ENCODE data around the gene SLC29A3. TPM values are rescaled to one million over a fixed set of nuclear protein-coding genes. Genes with fewer than 3 reads are reported as not detected.

The SLC29A3 gene
- total RNA-seq, 2 donors from 2014 or later, result 3.2 to 5.9 TPM

DNA sequence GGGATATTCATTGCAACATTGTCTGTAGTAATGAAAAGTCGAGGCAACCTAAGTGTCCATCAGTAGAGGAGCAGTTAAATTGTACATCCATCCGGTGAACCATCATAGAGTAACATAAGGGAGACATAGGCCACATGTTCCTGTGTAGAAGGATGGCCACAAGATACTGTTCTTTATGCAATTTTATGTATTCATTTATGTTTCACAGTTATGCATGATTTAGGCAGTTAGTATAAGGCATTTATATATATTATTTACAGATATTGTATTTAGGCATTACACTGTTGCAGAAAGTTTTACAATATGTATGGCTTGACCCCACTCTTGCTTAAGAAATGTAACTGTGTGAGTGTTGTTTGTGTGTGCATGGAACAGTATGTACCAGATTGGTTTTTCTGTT is 41.7 kb downstream of the SLC29A3 start:
- no peak overlapping the region for H3K4me3 ChIP-seq
- no peaks in the 10 kb centered on the region for H3K27me3 ChIP-seq (replicated peaks; ENCODE audit: insufficient read depth)
- H3K9me3 ChIP-seq, result no peaks in the 10 kb centered on the region
- no peak overlapping the region for H3K27ac ChIP-seq
- TF ChIP-seq, protein P1, sequence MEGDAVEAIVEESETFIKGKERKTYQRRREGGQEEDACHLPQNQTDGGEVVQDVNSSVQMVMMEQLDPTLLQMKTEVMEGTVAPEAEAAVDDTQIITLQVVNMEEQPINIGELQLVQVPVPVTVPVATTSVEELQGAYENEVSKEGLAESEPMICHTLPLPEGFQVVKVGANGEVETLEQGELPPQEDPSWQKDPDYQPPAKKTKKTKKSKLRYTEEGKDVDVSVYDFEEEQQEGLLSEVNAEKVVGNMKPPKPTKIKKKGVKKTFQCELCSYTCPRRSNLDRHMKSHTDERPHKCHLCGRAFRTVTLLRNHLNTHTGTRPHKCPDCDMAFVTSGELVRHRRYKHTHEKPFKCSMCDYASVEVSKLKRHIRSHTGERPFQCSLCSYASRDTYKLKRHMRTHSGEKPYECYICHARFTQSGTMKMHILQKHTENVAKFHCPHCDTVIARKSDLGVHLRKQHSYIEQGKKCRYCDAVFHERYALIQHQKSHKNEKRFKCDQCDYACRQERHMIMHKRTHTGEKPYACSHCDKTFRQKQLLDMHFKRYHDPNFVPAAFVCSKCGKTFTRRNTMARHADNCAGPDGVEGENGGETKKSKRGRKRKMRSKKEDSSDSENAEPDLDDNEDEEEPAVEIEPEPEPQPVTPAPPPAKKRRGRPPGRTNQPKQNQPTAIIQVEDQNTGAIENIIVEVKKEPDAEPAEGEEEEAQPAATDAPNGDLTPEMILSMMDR (IDR thresholded peaks at IDR 0.05), result no peak
- H3K36me3 ChIP-seq, result peaks cover 18% of the 10 kb centered on the region
- DNase-seq (ENCODE audit: low spot score) (no peak), ATAC-seq (ENCODE audit: insufficient number of reproducible peaks, low FRiP score, low read depth) (no peak)
- no peaks in the 10 kb centered on the region for H3K4me1 ChIP-seq (ENCODE audit: control insufficient read depth in 1 of 2, low read depth in 2 of 2)

DNA sequence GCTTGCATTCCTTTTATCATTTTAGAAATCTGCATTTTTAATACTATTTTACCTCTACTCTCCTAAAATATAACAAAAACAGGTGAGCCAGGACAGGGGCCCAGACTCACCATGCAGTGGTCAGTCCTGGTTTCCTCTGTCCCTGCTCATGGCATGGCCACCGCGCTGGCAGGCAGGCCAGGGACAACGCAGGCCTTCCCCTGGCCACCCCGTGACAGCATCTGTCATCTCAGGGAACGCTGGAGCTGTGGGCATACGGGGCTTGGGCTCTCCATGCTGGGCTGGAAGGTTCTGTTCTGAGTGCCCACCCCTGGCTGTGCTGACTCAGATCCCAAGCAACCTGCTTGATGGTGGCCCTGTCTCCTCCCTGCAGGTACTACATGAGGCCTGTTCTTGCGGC is 42.5 kb downstream of the SLC29A3 start:
- Histone ChIP-seq H3K27ac (no peak overlapping the region), H3K4me1 (ENCODE audit: control insufficient read depth in 1 of 2, low read depth in 2 of 2) (no peaks in the 10 kb centered on the region), H3K27me3 (replicated peaks; ENCODE audit: insufficient read depth) (no peaks in the 10 kb centered on the region), H3K9me3 (no peaks in the 10 kb centered on the region), H3K36me3 (peaks cover 12% of the 10 kb centered on the region), H3K4me3 (no peak overlapping the region)
- no peak for ATAC-seq (ENCODE audit: insufficient number of reproducible peaks, low FRiP score, low read depth)
- TF ChIP-seq, protein P1 (IDR thresholded peaks at IDR 0.05), result no peak
- no peak for DNase-seq (ENCODE audit: low spot score)

DNA sequence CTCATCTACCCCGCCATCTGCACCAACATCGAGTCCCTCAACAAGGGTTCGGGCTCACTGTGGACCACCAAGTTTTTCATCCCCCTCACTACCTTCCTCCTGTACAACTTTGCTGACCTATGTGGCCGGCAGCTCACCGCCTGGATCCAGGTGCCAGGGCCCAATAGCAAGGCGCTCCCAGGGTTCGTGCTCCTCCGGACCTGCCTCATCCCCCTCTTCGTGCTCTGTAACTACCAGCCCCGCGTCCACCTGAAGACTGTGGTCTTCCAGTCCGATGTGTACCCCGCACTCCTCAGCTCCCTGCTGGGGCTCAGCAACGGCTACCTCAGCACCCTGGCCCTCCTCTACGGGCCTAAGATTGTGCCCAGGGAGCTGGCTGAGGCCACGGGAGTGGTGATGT is 43.1 kb downstream of the SLC29A3 start:
- Histone ChIP-seq H3K4me1 (ENCODE audit: control insufficient read depth in 1 of 2, low read depth in 2 of 2) (no peaks in the 10 kb centered on the region), H3K9me3 (no peaks in the 10 kb centered on the region), H3K27me3 (replicated peaks; ENCODE audit: insufficient read depth) (no peaks in the 10 kb centered on the region), H3K4me3 (no peak overlapping the region), H3K27ac (no peak overlapping the region), H3K36me3 (peaks cover 10% of the 10 kb centered on the region)
- ATAC-seq (ENCODE audit: insufficient number of reproducible peaks, low FRiP score, low read depth) (no peak), DNase-seq (ENCODE audit: low spot score) (no peak)
- TF ChIP-seq, protein P1 (IDR thresholded peaks at IDR 0.05), result no peak

DNA sequence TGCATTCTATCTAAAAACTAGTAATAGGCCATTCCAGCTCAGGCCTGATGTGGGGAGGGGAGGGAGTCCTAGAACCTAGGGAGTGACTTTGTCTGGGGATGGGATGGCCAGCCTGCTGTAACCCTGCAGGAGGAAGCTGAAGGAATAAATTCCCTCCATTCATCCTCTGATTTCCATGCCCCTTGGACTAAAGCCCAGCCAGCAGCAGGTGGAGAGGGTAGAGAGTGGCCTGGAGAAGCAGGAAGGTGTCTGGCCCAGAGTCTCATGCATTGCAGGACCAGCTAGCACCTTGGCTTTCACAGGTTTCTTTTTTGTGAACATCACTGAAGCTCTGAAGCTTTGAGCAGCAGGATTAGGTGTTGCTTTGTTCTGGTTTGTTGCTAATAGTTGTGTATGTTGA is 44.9 kb downstream of the SLC29A3 start:
- TF ChIP-seq, protein P1 (IDR thresholded peaks at IDR 0.05), result no peak
- Histone ChIP-seq H3K27me3 (replicated peaks; ENCODE audit: insufficient read depth) (no peaks in the 10 kb centered on the region), H3K4me1 (ENCODE audit: control insufficient read depth in 1 of 2, low read depth in 2 of 2) (no peaks in the 10 kb centered on the region), H3K27ac (no peak overlapping the region), H3K9me3 (no peaks in the 10 kb centered on the region), H3K4me3 (no peak overlapping the region), H3K36me3 (peaks cover 5% of the 10 kb centered on the region)
- ATAC-seq (ENCODE audit: insufficient number of reproducible peaks, low FRiP score, low read depth), result no peak
- DNase-seq (ENCODE audit: low spot score), result no peak

DNA sequence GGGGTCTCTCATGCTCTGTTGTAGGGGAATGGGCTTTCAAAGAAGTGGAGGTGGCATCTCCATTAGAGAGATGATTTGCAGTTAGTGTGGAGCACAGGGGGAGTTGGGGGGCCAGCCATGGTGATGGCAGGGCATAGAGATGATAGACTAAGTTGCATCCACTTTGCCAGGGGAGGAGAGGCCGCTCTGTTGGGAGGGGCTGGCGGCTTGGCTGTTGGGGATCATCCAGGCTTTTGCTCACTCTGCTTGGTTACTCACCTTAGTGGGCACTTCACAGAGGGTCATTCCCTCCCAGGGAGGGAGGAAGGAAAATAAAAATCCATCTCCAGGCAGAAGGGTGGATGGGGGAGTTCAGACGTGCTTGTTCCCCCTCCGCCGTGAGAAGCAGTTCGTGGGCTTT is 46.3 kb downstream of the SLC29A3 start:
- Histone ChIP-seq H3K36me3 (peaks cover 5% of the 10 kb centered on the region), H3K4me3 (no peak overlapping the region), H3K27me3 (replicated peaks; ENCODE audit: insufficient read depth) (no peaks in the 10 kb centered on the region), H3K9me3 (no peaks in the 10 kb centered on the region), H3K27ac (no peak overlapping the region), H3K4me1 (ENCODE audit: control insufficient read depth in 1 of 2, low read depth in 2 of 2) (no peaks in the 10 kb centered on the region)
- ATAC-seq (ENCODE audit: insufficient number of reproducible peaks, low FRiP score, low read depth) (no peak), DNase-seq (ENCODE audit: low spot score) (no peak)
- TF ChIP-seq, protein P1 (IDR thresholded peaks at IDR 0.05), result no peak
